ENCODE results near the gene GKN2. TPM values are rescaled to one million over a fixed set of nuclear protein-coding genes. Genes with fewer than 3 reads are reported as not detected.

Gene GKN2
- total RNA-seq, 1 experiment from 2014 or later, result not detected

DNA sequence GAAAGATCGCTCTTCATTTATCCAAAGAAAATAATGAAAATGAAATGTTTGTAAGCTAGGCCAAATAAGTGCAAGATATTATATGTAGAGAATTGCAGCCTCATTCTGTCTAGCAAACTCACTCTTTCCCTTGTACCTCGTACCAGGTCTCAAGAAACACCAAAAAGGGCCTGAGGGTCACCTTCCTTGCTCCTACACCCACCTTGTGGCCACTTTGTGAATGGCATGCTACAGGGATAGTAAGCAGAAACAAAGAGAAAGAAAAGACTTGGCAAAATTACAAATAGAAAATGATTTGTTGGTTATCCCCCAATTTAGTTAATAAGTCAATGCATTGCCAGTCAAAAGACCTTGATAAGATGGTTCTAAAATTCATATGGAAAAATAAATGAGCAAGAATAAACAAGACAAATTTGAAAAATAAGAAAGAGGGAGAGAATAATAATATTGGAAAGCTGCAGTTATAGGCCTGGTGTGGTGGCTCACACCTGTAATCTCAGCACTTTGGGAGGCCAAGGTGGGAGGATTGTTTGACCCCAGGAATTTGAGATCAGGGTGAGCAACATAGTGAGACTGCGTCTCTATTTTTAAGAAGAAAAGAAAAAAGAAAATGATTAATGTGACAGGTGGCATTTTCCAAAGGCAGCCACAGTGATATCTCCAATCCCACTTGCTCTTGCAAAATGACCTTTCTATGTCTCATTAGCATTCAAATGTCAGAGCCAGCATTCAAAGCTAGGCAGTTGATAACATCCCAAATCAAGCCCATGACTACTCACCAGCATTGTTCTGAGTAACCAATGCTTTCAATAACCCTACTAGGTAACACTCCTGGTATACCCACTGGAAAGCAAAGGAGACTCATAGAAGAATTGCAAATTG is 42.7 kb downstream of the GKN2 start:
- intact Hi-C loops (cut with micrococcal nuclease; ENCODE audit: unreplicated experiment), result loop anchor here (5.0 kb wide), 2 partner anchors 78 to 443 kb away; partner anchors contain the start of genes APLF and FBXO48
- BruUV-seq (replicated peaks), result no TSS peak
- peak; percentile 75 for DNase-seq
- Mint-ChIP-seq H3K4me1 (ENCODE audit: low read depth, unreplicated experiment) (peaks cover 34% of the 10 kb centered on the region), H3K36me3 (ENCODE audit: insufficient read depth, unreplicated experiment) (peaks cover 5% of the 10 kb centered on the region), H3K9me3 (ENCODE audit: low read depth, unreplicated experiment) (no peaks in the 10 kb centered on the region), H3K27me3 (ENCODE audit: unreplicated experiment) (no peaks in the 10 kb centered on the region), H3K27ac (ENCODE audit: unreplicated experiment) (peak overlapping the region; percentile 9), H3K4me3 (ENCODE audit: low read depth, unreplicated experiment) (no peak overlapping the region)
- TF ChIP-seq, protein P1, sequence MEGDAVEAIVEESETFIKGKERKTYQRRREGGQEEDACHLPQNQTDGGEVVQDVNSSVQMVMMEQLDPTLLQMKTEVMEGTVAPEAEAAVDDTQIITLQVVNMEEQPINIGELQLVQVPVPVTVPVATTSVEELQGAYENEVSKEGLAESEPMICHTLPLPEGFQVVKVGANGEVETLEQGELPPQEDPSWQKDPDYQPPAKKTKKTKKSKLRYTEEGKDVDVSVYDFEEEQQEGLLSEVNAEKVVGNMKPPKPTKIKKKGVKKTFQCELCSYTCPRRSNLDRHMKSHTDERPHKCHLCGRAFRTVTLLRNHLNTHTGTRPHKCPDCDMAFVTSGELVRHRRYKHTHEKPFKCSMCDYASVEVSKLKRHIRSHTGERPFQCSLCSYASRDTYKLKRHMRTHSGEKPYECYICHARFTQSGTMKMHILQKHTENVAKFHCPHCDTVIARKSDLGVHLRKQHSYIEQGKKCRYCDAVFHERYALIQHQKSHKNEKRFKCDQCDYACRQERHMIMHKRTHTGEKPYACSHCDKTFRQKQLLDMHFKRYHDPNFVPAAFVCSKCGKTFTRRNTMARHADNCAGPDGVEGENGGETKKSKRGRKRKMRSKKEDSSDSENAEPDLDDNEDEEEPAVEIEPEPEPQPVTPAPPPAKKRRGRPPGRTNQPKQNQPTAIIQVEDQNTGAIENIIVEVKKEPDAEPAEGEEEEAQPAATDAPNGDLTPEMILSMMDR (IDR thresholded peaks at IDR 0.05; ENCODE audit: unreplicated experiment), result peak; percentile 85
- CTCF ChIA-PET, result interaction anchor here (0.6 kb wide), 1 partner anchor 971 kb away, joined by 3 read pairs; no protein-coding TSS in a partner anchor

DNA sequence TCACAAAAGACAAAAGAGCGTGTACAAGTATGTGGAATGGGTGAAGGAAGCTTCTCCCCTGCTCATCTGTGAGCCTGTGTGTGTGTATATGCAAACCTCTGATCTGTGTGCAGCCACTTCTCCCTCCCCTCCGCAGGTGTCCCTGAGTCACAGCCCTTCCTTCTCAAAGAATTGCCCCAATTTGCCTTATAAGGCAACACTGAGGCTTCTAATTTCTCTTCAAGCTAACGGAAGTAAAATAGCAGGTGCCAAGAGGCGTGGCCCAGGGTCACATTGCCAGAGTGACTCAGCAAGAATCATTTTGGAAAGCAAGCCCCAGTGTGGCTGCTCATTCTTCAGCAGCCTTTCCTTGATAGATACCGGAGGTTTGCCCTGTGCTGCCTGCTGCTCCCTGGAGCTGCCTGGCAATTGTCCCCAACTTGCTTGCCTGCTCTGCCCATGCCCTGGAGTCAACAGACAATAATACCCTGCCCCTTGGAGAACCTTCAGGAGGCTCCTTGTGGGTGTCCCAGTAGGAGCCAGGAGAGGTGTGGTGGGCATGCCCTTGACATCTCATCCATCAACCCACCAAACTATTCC is 44.2 kb downstream of the GKN2 start:
- H3K9me3 Mint-ChIP-seq (ENCODE audit: low read depth, unreplicated experiment), result no peaks in the 10 kb centered on the region
- TF ChIP-seq, protein P1 (IDR thresholded peaks at IDR 0.05; ENCODE audit: unreplicated experiment), result no peak
- peaks cover 4% of the 10 kb centered on the region for H3K27me3 Mint-ChIP-seq (ENCODE audit: unreplicated experiment)
- H3K4me1 Mint-ChIP-seq (ENCODE audit: low read depth, unreplicated experiment), result peaks cover 34% of the 10 kb centered on the region
- TSS peak; percentile 92 for BruUV-seq (replicated peaks)
- peaks cover 5% of the 10 kb centered on the region for H3K36me3 Mint-ChIP-seq (ENCODE audit: insufficient read depth, unreplicated experiment)
- CTCF ChIA-PET, result interaction anchor here (0.7 to 2.6 kb wide), 8 partner anchors 13 to 445 kb away, joined by 3 to 28 read pairs (median 8); partner anchors contain the start of genes APLF and FBXO48
- H3K4me3 Mint-ChIP-seq (ENCODE audit: low read depth, unreplicated experiment), result peak overlapping the region; percentile 20
- intact Hi-C loops (cut with micrococcal nuclease; ENCODE audit: unreplicated experiment), result loop anchor here (5.0 kb wide), 2 partner anchors 76 to 441 kb away; partner anchors contain the start of genes APLF and FBXO48
- peak overlapping the region; percentile 96 for H3K27ac Mint-ChIP-seq (ENCODE audit: unreplicated experiment)
- DNase-seq, result peak; percentile 86

DNA sequence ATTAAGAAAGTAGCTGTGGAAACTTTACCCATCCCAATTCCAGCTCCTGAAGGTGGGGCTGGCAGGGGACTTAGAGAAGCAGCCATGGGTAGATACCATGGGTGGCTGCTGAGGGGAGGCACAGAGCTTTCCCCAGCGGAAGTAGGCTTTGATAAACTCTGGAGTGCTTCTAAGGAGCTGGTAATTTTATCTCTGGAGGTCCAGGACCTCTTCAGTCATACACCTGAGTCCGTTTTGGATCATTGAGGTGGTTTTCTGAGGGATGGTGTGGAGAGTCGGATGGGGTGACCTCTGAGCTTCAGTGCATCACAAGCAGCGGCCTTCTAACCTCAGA is 44.8 kb downstream of the GKN2 start:
- TSS peak; percentile 100 for BruUV-seq (replicated peaks)
- peak overlapping the region; percentile 96 for H3K27ac Mint-ChIP-seq (ENCODE audit: unreplicated experiment)
- H3K4me3 Mint-ChIP-seq (ENCODE audit: low read depth, unreplicated experiment), result no peak overlapping the region
- TF ChIP-seq, protein P1 (IDR thresholded peaks at IDR 0.05; ENCODE audit: unreplicated experiment), result no peak
- H3K9me3 Mint-ChIP-seq (ENCODE audit: low read depth, unreplicated experiment), result no peaks in the 10 kb centered on the region
- peaks cover 34% of the 10 kb centered on the region for H3K4me1 Mint-ChIP-seq (ENCODE audit: low read depth, unreplicated experiment)
- H3K36me3 Mint-ChIP-seq (ENCODE audit: insufficient read depth, unreplicated experiment), result peaks cover 5% of the 10 kb centered on the region
- no peak for DNase-seq
- intact Hi-C loops (cut with micrococcal nuclease; ENCODE audit: unreplicated experiment), result loop anchor here (5.0 kb wide), 2 partner anchors 76 to 441 kb away; partner anchors contain the start of genes APLF and FBXO48
- CTCF ChIA-PET, result interaction anchor here (0.5 to 2.6 kb wide), 10 partner anchors 13 to 445 kb away, joined by 3 to 28 read pairs (median 5); partner anchors contain the start of genes APLF and FBXO48
- H3K27me3 Mint-ChIP-seq (ENCODE audit: unreplicated experiment), result peaks cover 10% of the 10 kb centered on the region

DNA sequence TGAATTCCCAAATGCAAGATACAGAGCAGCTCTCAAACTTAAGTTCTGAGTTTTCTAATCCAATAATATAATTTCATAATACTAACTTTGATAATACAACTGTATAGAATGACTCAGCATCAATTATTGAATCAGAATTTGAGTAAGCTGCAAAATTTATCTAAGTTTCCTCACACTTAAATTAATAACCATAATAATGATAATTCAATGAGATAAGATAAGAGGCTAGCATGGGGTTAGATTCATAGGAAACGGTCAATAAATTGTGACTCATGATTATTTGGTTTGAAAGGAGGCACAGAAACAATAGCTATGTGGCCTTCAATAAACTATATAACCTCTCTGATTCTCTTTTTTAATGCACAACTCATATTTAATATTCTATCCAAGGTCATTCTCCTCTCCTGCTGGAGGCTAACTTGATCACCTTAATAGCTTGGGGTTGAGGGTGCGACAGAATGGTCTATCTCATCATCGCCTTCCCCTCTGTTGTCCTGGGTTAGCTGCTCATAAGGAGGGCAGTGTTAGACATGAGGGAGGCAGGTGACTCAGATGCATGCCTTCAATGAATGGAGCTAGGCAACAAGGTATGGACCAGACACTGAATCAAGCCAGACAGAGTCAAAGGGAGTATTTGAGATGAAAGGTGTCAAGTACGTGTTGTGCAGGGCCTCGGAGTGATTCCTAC is 45.3 kb downstream of the GKN2 start:
- DNase-seq, result peak; percentile 22
- H3K36me3 Mint-ChIP-seq (ENCODE audit: insufficient read depth, unreplicated experiment), result peaks cover 5% of the 10 kb centered on the region
- no peak overlapping the region for H3K4me3 Mint-ChIP-seq (ENCODE audit: low read depth, unreplicated experiment)
- peaks cover 15% of the 10 kb centered on the region for H3K27me3 Mint-ChIP-seq (ENCODE audit: unreplicated experiment)
- TF ChIP-seq, protein P1 (IDR thresholded peaks at IDR 0.05; ENCODE audit: unreplicated experiment), result no peak
- H3K9me3 Mint-ChIP-seq (ENCODE audit: low read depth, unreplicated experiment), result no peaks in the 10 kb centered on the region
- no TSS peak for BruUV-seq (replicated peaks)
- peaks cover 34% of the 10 kb centered on the region for H3K4me1 Mint-ChIP-seq (ENCODE audit: low read depth, unreplicated experiment)
- intact Hi-C loops (cut with micrococcal nuclease; ENCODE audit: unreplicated experiment), result loop anchor here (5.0 kb wide), 2 partner anchors 75 to 440 kb away; partner anchors contain the start of genes APLF and FBXO48
- H3K27ac Mint-ChIP-seq (ENCODE audit: unreplicated experiment), result peak overlapping the region; percentile 96
- CTCF ChIA-PET, result interaction anchor here (0.5 to 2.6 kb wide), 9 partner anchors 14 to 444 kb away, joined by 3 to 28 read pairs (median 6); partner anchors contain the start of genes APLF and FBXO48
